GM21390 (cell line): ENCODE results near the gene IFI27L2.

ENCODE experiments used
- ATAC-seq: cut with Tn5 transposase; IDR thresholded peaks from one replicate; pipeline ENCODE4 v1.9.1; 2021; ENCODE audit not compliant: unreplicated experiment

IFI27L2 gene

GRCh38 chr14:94124582-94125377, 4.6 kb downstream of the IFI27L2 start:
- ATAC-seq: no peak

- ATAC-seq: no peak
Measured at GRCh38 chr14:94123868-94124267, 5.5 kb downstream of the IFI27L2 start.

GRCh38 chr14:94123296-94123695, 6.1 kb downstream of the IFI27L2 start:
- ATAC-seq: no peak

- no peak for ATAC-seq
Measured at GRCh38 chr14:94122438-94122837, 7.0 kb downstream of the IFI27L2 start.

GRCh38 chr14:94121485-94121884, 7.9 kb downstream of the IFI27L2 start:
- ATAC-seq: no peak

- no peak for ATAC-seq
Measured at GRCh38 chr14:94120667-94121340, 8.6 kb downstream of the IFI27L2 start.

- ATAC-seq: no peak
Measured at GRCh38 chr14:94119071-94119470, 10.3 kb downstream of the IFI27L2 start.

GRCh38 chr14:94117856-94118255, 11.5 kb downstream of the IFI27L2 start:
- no peak for ATAC-seq

- no peak for ATAC-seq
Measured at GRCh38 chr14:94116701-94117100, 12.7 kb downstream of the IFI27L2 start.

- ATAC-seq: no peak
Measured at GRCh38 chr14:94115631-94116030, 13.8 kb downstream of the IFI27L2 start.

GRCh38 chr14:94115058-94115591, 14.3 kb downstream of the IFI27L2 start:
- no peak for ATAC-seq

GRCh38 chr14:94114589-94115057, 14.8 kb downstream of the IFI27L2 start:
- no peak for ATAC-seq

- no peak for ATAC-seq
Measured at GRCh38 chr14:94113908-94114588, 15.4 kb downstream of the IFI27L2 start.

GRCh38 chr14:94113490-94113889, 15.9 kb downstream of the IFI27L2 start:
- ATAC-seq: no peak

- no peak for ATAC-seq
Measured at GRCh38 chr14:94113073-94113472, 16.3 kb downstream of the IFI27L2 start.

GRCh38 chr14:94112513-94113063, 16.8 kb downstream of the IFI27L2 start:
- no peak for ATAC-seq

- ATAC-seq: no peak
Measured at GRCh38 chr14:94111276-94112095, 17.9 kb downstream of the IFI27L2 start.

GRCh38 chr14:94110552-94111181, 18.7 kb downstream of the IFI27L2 start, which contains the start of gene IFI27:
Gene IFI27, plus strand, starts transcription at chr14:94110736.
- no peak for ATAC-seq

GRCh38 chr14:94109915-94110250, 19.5 kb downstream of the IFI27L2 start:
- no peak for ATAC-seq

GRCh38 chr14:94104731-94105130, 24.7 kb downstream of the IFI27L2 start:
- no peak for ATAC-seq
